HG02588 (cell line): ENCODE results near the gene BTNL9.
"Not testable (repeated sequence)": the region's sequence is repeated elsewhere in the genome, so short reads cannot be mapped to it uniquely, and the experiment has no call there.

Experiments used
- ATAC-seq: cut with Tn5 transposase; IDR thresholded peaks from one replicate; pipeline ENCODE4 v1.9.1; 2021; ENCODE audit warnings: mild to moderate bottlenecking, moderate library complexity; ENCODE audit not compliant: unreplicated experiment

Gene BTNL9

GRCh38 chr5:181039931-181040630 is at the start of gene BTNL9:
Gene BTNL9 (plus strand): TSS chr5:181040266. CDS start chr5:181045490, 5,224 bp downstream.
- no peak for ATAC-seq

- ATAC-seq, result no peak
These were observed 49.2 kb upstream of the BTNL9 start for GRCh38 chr5:180990882-180991242.

GRCh38 chr5:181001947-181002346 is 38.1 kb upstream of the BTNL9 start:
- ATAC-seq, result no peak

- ATAC-seq, result no peak
These were observed 34.3 kb upstream of the BTNL9 start for GRCh38 chr5:181005791-181006190.

- no peak for ATAC-seq
These were observed 31.9 kb upstream of the BTNL9 start for GRCh38 chr5:181008136-181008535.

GRCh38 chr5:181010018-181010417 is 30.0 kb upstream of the BTNL9 start:
- not testable (repeated sequence) for ATAC-seq

- ATAC-seq, result not testable (repeated sequence)
These were observed 25.4 kb upstream of the BTNL9 start for GRCh38 chr5:181014654-181015053.

- ATAC-seq, result not testable (repeated sequence)
These were observed 22.6 kb upstream of the BTNL9 start for GRCh38 chr5:181017448-181017847.

- ATAC-seq, result no peak
These were observed 19.4 kb upstream of the BTNL9 start for GRCh38 chr5:181020688-181021087.

GRCh38 chr5:181024245-181025064 is 15.6 kb upstream of the BTNL9 start:
- ATAC-seq, result no peak

- no peak for ATAC-seq
These were observed 12.5 kb upstream of the BTNL9 start for GRCh38 chr5:181027452-181028031.

- no peak for ATAC-seq
These were observed 11.8 kb upstream of the BTNL9 start for GRCh38 chr5:181028032-181028819.

GRCh38 chr5:181031716-181032115 is 8.3 kb upstream of the BTNL9 start:
- ATAC-seq, result no peak

- no peak for ATAC-seq
These were observed 3.9 kb upstream of the BTNL9 start for GRCh38 chr5:181035991-181036815.

GRCh38 chr5:181036816-181037364 is 3.2 kb upstream of the BTNL9 start:
- no peak for ATAC-seq

- no peak for ATAC-seq
These were observed 2.7 kb upstream of the BTNL9 start for GRCh38 chr5:181037365-181037861.

- ATAC-seq, result no peak
These were observed 595 bp upstream of the BTNL9 start for GRCh38 chr5:181039471-181039870.

- ATAC-seq, result no peak
These were observed 522 bp downstream of the BTNL9 start for GRCh38 chr5:181040631-181040945.

GRCh38 chr5:181041043-181041442 is 977 bp downstream of the BTNL9 start:
- ATAC-seq, result no peak
